ENCODE measurements around the gene IFFO2.

IFFO2 gene

DNA sequence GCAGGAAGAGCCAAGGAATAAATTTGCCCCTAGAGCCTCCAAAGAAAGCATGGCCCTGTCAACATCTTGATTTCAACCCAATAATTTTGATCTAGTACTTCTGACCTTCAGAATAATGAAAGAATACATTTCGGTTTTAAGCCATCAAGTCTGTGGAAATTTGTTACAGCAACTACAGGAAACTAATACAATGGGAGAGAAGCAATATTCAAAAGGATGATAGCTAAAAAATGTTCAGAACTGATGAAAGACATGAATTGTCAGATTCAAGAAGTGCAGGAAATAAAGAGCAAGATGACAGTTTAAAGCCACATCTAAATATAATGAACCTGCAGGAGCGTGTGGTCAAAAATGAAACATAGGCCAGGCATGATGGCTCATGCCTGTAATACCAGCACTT lies 24.8 kb upstream of the IFFO2 start:
- H3K4me1 ChIP-seq (ENCODE audit: insufficient read depth, low read length): no peaks in the 10 kb centered on the region
- no peaks in the 10 kb centered on the region for H3K36me3 ChIP-seq (ENCODE audit: insufficient read depth, low read length)
- H3K9me3 ChIP-seq (ENCODE audit: control insufficient read depth, insufficient read depth, low read length): peaks cover 6% of the 10 kb centered on the region
- H3K9ac ChIP-seq (ENCODE audit: low read depth, low read length): no peak overlapping the region

DNA sequence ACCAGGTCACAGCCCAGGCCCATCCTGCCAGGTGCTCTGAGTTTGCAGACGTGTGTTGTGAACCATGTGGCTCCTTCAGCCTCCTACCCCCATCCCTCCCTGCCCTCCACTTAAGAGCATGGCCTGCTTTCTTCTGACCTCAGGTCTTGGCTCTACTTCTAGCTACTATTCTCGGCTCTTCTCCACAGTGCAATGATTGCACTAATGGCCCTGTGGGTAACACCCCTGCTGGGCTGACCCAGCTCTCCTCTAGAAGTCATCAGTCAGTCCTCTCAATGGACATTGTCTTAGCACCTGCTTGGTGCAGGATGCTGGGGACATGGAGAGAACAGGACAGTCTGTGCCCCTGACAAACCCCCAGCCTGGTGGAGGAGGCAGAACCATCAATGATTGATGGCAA lies 22.2 kb upstream of the IFFO2 start:
- Histone ChIP-seq H3K9ac (ENCODE audit: low read depth, low read length) (no peak overlapping the region), H3K9me3 (ENCODE audit: control insufficient read depth, insufficient read depth, low read length) (peaks cover 6% of the 10 kb centered on the region), H3K36me3 (ENCODE audit: insufficient read depth, low read length) (no peaks in the 10 kb centered on the region), H3K4me1 (ENCODE audit: insufficient read depth, low read length) (no peaks in the 10 kb centered on the region)

DNA sequence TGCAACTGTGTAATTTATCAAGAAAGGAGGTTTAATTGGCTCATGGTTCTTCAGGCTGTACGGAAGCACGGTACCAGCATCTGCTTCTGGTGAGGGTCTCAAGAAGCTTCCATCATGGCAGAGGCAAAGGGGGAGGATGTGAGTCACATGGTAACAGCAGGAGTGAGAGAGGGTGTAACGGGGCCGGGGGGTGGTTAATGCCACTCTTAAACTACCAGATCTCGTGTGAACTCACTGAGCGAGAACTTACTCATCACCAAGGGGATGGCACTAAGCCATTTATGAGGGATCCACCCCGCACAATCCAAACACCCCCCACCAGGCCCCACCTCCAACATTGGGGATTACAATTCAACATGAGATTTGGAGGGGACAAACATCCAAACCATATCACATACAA lies 21.0 kb upstream of the IFFO2 start:
- H3K4me1 ChIP-seq (ENCODE audit: insufficient read depth, low read length): no peaks in the 10 kb centered on the region
- H3K9ac ChIP-seq (ENCODE audit: low read depth, low read length): no peak overlapping the region
- H3K9me3 ChIP-seq (ENCODE audit: control insufficient read depth, insufficient read depth, low read length): peaks cover 6% of the 10 kb centered on the region
- H3K36me3 ChIP-seq (ENCODE audit: insufficient read depth, low read length): no peaks in the 10 kb centered on the region

DNA sequence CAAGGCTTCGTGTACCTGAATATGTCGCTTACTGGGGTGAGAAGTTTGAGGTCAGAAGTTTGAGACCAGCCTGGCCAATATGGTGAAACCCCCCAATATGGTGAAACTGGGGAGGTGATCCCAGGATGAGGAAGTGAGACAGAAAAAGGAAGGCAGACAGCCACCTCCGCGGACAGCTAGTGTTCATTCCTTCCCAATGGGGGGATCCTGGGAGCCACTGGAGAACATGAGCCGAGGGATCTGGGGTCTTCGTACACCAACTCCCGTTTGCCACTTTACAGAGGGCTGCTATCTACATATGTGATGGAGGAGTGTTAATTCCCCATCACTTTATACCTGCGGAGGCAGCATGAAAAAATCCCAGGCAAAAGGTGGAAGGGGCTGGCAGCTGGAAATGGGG lies 19.6 kb upstream of the IFFO2 start:
- no peaks in the 10 kb centered on the region for H3K36me3 ChIP-seq (ENCODE audit: insufficient read depth, low read length)

DNA sequence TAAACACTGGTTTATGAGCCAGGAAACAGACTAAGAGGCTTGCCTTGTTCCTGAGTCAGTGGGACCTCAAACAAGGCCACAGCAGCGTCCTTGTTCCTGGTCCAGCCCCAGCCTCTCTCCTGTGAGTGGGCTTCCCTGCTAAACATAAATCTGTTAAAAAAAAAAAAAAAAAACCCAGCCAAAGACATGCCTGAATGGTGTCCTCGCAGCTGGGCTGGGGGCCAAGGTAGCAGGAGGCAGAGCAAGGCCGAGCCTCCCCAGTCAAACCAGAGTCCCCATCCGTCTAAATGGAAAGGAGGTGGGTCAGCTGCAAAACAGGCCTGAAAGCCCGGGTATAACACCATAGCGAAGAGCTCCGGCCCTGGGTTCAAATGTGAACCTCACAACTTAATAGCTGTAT lies 18.1 kb upstream of the IFFO2 start:
- Histone ChIP-seq H3K4me1 (ENCODE audit: insufficient read depth, low read length) (no peaks in the 10 kb centered on the region), H3K9ac (ENCODE audit: low read depth, low read length) (no peak overlapping the region), H3K36me3 (ENCODE audit: insufficient read depth, low read length) (no peaks in the 10 kb centered on the region), H3K9me3 (ENCODE audit: control insufficient read depth, insufficient read depth, low read length) (no peaks in the 10 kb centered on the region)

More for the DNA sequence above, 19.6 kb upstream of the IFFO2 start:
- peaks cover 3% of the 10 kb centered on the region for H3K9me3 ChIP-seq (ENCODE audit: control insufficient read depth, insufficient read depth, low read length)
- no peaks in the 10 kb centered on the region for H3K4me1 ChIP-seq (ENCODE audit: insufficient read depth, low read length)
- H3K9ac ChIP-seq (ENCODE audit: low read depth, low read length): no peak overlapping the region

GRCh38 chr1:18974005-18974404 lies 17.5 kb upstream of the IFFO2 start:
- H3K36me3 ChIP-seq (ENCODE audit: insufficient read depth, low read length): no peaks in the 10 kb centered on the region
- H3K9ac ChIP-seq (ENCODE audit: low read depth, low read length): no peak overlapping the region
- H3K9me3 ChIP-seq (ENCODE audit: control insufficient read depth, insufficient read depth, low read length): no peaks in the 10 kb centered on the region

GRCh38 chr1:18973446-18973955 lies 17.0 kb upstream of the IFFO2 start:
- H3K9me3 ChIP-seq (ENCODE audit: control insufficient read depth, insufficient read depth, low read length): no peaks in the 10 kb centered on the region
- H3K9ac ChIP-seq (ENCODE audit: low read depth, low read length): no peak overlapping the region
- H3K36me3 ChIP-seq (ENCODE audit: insufficient read depth, low read length): no peaks in the 10 kb centered on the region
- no peaks in the 10 kb centered on the region for H3K4me1 ChIP-seq (ENCODE audit: insufficient read depth, low read length)

More at GRCh38 chr1:18974005-18974404, 17.5 kb upstream of the IFFO2 start:
- H3K4me1 ChIP-seq (ENCODE audit: insufficient read depth, low read length): no peaks in the 10 kb centered on the region

DNA sequence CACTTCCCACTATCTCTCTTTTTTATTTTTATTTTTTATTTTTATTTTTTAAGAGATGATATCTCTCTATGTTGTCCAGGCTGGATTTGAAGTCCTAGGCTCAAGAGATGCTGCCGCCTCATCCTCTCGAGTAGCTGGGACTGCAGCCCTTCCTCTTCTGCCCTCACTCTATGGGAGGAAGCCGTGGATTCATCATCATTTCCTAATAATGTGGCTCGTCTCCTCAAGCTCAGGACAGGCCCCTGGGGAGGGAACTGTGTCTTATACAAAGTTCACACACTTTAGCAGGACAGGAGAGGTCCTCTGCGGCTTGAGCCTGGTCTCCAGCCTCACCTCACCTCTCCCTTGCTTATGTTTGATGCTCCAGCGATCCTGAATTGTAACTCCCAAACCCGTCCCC lies 16.5 kb upstream of the IFFO2 start:
- Histone ChIP-seq H3K4me1 (ENCODE audit: insufficient read depth, low read length) (no peaks in the 10 kb centered on the region), H3K9me3 (ENCODE audit: control insufficient read depth, insufficient read depth, low read length) (no peaks in the 10 kb centered on the region), H3K36me3 (ENCODE audit: insufficient read depth, low read length) (no peaks in the 10 kb centered on the region), H3K9ac (ENCODE audit: low read depth, low read length) (no peak overlapping the region)

DNA sequence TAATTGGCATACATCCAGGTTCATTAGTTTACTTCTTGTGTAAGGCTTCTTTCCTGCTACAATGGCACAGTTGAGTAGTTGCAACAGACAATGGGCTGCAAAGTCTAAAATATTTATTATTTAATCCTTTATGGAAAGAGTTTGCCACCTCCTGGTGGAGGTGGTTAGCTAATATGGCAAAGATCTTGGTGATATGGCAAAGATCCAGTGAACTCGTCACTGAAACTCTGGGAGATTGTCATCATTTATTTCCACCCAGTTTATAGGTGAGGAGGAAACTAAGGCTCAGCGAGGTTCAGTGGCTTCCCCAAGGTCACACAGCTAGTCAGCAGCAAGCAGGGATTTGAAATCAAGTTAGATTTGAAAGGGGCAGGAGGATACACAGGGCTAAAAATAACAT lies 16.1 kb upstream of the IFFO2 start:
- Histone ChIP-seq H3K9ac (ENCODE audit: low read depth, low read length) (no peak overlapping the region), H3K9me3 (ENCODE audit: control insufficient read depth, insufficient read depth, low read length) (no peaks in the 10 kb centered on the region)

DNA sequence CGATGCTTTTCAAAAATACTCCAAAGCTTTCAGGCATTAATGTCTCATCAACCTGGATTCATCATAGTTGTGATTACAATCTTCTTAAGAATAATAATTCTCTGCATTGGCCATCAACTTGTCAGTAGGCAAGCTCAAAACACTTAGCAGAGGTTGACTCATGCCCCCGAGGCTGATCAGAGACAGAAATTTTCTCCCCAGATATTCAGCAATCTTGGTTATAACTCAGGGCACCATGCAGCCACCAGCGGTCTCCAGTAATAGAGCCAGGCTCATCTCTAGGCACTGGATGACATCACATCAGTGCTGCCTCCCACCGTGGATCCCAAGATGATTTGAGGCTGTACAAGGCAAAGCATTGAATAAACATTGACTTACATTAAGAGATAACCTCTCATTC lies 14.3 kb upstream of the IFFO2 start:
- Histone ChIP-seq H3K9ac (ENCODE audit: low read depth, low read length) (no peak overlapping the region), H3K4me1 (ENCODE audit: insufficient read depth, low read length) (peaks cover 4% of the 10 kb centered on the region), H3K9me3 (ENCODE audit: control insufficient read depth, insufficient read depth, low read length) (no peaks in the 10 kb centered on the region), H3K36me3 (ENCODE audit: insufficient read depth, low read length) (no peaks in the 10 kb centered on the region)

More for the DNA sequence above, 16.1 kb upstream of the IFFO2 start:
- Histone ChIP-seq H3K4me1 (ENCODE audit: insufficient read depth, low read length) (no peaks in the 10 kb centered on the region), H3K36me3 (ENCODE audit: insufficient read depth, low read length) (no peaks in the 10 kb centered on the region)

- no peak overlapping the region for H3K9ac ChIP-seq (ENCODE audit: low read depth, low read length)
- H3K36me3 ChIP-seq (ENCODE audit: insufficient read depth, low read length): no peaks in the 10 kb centered on the region
- H3K4me1 ChIP-seq (ENCODE audit: insufficient read depth, low read length): peaks cover 8% of the 10 kb centered on the region
- no peaks in the 10 kb centered on the region for H3K9me3 ChIP-seq (ENCODE audit: control insufficient read depth, insufficient read depth, low read length)
Observed at GRCh38 chr1:18970358-18970757, 13.9 kb upstream of the IFFO2 start.

DNA sequence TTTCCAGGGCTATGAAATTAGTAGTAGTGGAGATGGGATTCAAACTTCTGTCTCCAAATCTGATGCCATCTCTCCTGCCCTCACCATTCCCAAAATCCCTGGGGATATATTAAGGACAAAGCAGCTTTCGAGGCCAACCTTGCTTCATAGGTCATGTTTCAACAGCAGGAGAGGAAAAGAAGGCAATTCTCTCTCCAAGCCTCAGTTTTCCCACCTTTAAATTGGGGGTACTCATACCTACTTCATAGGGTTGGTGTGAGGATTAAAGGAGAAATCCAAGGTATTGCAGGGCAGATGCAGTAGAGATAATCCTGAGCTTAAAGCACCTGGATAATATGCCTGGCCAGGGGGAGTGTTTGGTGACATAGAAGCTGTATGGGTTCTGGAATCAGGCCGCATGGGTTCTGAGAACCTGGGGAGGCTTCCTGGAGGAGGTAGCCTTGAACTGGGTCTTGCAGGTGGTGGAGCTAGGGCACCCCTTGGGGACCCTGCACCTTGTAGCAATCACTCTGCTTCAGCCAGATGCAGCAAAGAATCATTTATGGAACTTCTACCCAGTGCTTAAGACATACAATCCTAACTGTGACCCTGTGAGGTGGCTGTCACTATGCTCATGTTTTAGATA lies 10.7 kb upstream of the IFFO2 start:
- H3K9ac ChIP-seq (ENCODE audit: low read depth, low read length): no peak overlapping the region
- H3K4me1 ChIP-seq (ENCODE audit: insufficient read depth, low read length): peaks cover 36% of the 10 kb centered on the region
- H3K9me3 ChIP-seq (ENCODE audit: control insufficient read depth, insufficient read depth, low read length): no peaks in the 10 kb centered on the region
- H3K36me3 ChIP-seq (ENCODE audit: insufficient read depth, low read length): no peaks in the 10 kb centered on the region

DNA sequence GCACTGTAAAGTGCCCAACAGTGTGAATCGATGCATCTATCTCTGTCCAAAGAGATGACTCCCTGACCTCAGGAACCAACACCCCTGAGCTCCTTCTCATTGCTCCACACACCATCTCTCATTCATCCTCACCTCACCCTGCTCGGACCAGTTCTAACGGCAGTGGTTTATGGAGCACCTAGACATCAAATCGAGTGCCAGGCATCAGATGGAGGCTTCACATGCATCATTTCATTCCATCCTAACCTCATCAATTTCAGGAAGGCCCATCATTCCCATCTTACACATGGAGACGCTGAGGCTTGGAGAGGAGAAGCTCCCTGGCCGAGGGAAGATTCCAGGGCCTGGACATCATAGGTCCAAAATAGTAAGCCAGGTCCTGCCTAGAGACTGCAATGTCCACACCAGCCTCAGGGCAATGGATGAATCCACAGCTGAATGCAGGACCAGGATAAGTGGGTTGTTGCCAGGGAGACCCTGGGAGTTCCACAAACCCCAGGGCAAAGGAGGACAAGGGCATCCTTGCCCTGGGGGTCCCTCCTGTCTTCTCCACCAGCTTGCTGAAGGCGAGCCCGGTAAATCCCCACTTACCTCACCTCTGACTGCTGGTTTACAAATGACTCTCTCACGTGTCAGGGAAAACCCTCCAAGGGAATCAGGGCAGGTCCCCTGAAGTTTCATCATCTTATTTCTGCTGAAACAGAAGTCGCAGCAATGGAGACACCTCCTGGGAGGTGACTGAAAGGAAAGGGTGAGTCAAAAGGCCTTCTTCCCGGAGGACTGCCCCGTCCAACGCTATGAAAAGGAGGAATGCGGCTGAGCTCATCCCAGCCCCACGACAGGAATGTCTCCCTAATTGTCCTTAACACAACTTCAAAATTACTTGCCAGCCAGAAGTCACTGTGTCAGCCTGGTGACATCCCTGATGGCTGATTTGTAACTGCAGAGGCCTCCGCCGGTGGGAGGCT lies 9.0 kb upstream of the IFFO2 start:
- Histone ChIP-seq H3K36me3 (ENCODE audit: insufficient read depth, low read length) (no peaks in the 10 kb centered on the region), H3K9me3 (ENCODE audit: control insufficient read depth, insufficient read depth, low read length) (no peaks in the 10 kb centered on the region), H3K4me1 (ENCODE audit: insufficient read depth, low read length) (peaks cover 36% of the 10 kb centered on the region), H3K9ac (ENCODE audit: low read depth, low read length) (peak overlapping the region; percentile 7; the same call in 1 of the 2 replicates)

DNA sequence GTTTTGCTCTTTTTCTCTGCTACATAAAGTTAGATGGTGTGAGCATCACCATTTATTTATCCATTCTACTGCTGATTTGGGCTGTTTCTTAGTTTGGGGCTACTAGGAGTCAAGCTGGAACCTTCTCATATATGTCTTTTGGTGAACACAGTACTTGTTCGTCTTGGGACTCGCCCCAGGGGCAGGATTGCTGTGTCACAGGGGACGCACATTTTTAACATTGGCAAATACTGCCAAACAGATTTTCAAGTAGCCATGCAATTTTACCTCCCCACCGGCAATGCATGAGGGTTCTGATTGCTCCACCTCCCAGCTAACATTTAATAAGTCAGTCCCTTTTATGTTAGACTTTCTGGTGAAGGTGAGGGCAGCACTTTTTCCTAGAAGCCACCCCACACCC lies 7.5 kb upstream of the IFFO2 start:
- no peaks in the 10 kb centered on the region for H3K9me3 ChIP-seq (ENCODE audit: control insufficient read depth, insufficient read depth, low read length)
- H3K36me3 ChIP-seq (ENCODE audit: insufficient read depth, low read length): no peaks in the 10 kb centered on the region
- H3K4me1 ChIP-seq (ENCODE audit: insufficient read depth, low read length): peaks cover 36% of the 10 kb centered on the region
- H3K9ac ChIP-seq (ENCODE audit: low read depth, low read length): no peak overlapping the region

Data from ES-I3 (cell line).